GM10266 (cell line): ENCODE measurements around the gene PDE10A.

Experiments used
- DNase-seq: peaks from one replicate; pipeline ENCODE4 v3.0.0; 2012; ENCODE audit errors: extremely low spot score
- TF ChIP-seq, protein P1 (sequence below): IDR thresholded peaks from 2 replicates; pipeline ENCODE4 v1.5.1; 2012; ENCODE audit warnings: mild to moderate bottlenecking, low read depth; ENCODE audit not compliant: control insufficient read depth, insufficient read depth; ENCODE audit errors: missing control alignments

Gene PDE10A

DNA sequence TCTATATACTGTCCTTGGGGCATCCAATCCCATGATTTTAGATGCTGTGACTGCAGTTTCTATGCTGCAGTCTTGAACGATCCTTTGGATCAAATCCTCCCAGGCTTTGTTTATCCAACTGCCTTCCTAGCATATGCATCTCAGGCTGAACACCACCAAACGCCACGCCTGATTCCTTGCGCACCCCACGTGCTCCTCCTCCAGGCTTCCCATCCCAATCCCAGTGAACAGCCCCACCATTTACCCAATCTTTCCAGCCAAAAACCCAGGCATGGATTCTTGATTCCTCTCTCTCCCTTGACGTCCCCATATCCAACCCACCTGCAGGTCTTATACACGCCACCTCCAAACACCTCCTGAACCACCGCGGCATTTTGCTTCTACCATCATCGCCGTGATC, 7.8 kb downstream of the PDE10A start:
- DNase-seq: no peak
- TF ChIP-seq, protein P1, sequence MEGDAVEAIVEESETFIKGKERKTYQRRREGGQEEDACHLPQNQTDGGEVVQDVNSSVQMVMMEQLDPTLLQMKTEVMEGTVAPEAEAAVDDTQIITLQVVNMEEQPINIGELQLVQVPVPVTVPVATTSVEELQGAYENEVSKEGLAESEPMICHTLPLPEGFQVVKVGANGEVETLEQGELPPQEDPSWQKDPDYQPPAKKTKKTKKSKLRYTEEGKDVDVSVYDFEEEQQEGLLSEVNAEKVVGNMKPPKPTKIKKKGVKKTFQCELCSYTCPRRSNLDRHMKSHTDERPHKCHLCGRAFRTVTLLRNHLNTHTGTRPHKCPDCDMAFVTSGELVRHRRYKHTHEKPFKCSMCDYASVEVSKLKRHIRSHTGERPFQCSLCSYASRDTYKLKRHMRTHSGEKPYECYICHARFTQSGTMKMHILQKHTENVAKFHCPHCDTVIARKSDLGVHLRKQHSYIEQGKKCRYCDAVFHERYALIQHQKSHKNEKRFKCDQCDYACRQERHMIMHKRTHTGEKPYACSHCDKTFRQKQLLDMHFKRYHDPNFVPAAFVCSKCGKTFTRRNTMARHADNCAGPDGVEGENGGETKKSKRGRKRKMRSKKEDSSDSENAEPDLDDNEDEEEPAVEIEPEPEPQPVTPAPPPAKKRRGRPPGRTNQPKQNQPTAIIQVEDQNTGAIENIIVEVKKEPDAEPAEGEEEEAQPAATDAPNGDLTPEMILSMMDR: no peak

DNA sequence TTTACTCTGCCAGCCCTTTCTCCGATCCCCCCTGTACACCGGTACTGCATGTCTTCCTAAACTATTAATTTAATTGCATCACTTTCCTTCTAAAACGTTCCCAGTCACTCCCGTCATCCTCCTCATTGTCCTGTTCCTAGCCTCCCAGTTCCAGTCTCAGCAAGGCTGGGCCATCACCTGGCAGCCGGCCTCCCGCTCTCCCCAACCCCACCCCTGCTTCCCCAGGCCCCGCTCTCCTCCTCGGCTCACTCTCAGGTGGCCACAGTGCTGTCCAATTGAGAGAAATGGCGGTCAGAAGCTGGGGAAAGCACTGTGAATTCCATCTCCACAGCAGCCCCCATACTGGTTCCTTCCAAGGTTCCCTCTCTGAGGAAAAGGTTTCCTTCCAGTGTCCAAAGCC, 8.9 kb downstream of the PDE10A start:
- TF ChIP-seq, protein P1: no peak
- no peak for DNase-seq

GRCh38 chr6:165653607-165654006, 9.4 kb downstream of the PDE10A start:
- TF ChIP-seq, protein P1: no peak
- no peak for DNase-seq

DNA sequence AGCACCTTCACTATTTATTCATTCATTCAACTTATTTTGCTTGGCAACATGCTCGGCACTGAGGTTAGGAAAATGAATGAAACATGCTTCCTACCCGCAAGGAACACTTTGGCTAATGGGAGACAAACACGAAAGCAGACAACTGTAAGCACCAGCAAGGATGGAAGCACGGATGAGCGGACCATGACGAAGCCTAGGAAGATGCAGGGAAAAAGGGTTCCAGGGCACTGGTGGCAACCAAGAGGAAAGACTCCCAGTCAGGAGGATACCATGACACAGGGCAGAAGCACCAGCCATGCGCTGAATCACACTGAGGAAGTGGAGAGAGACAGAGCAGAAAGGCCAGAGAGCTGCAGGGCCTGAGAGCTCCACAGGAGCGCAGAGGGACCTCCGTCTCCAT, 9.8 kb downstream of the PDE10A start:
- TF ChIP-seq, protein P1: no peak
- no peak for DNase-seq

- TF ChIP-seq, protein P1: no peak
- no peak for DNase-seq
Observed at GRCh38 chr6:165652766-165653165, 10.3 kb downstream of the PDE10A start.

DNA sequence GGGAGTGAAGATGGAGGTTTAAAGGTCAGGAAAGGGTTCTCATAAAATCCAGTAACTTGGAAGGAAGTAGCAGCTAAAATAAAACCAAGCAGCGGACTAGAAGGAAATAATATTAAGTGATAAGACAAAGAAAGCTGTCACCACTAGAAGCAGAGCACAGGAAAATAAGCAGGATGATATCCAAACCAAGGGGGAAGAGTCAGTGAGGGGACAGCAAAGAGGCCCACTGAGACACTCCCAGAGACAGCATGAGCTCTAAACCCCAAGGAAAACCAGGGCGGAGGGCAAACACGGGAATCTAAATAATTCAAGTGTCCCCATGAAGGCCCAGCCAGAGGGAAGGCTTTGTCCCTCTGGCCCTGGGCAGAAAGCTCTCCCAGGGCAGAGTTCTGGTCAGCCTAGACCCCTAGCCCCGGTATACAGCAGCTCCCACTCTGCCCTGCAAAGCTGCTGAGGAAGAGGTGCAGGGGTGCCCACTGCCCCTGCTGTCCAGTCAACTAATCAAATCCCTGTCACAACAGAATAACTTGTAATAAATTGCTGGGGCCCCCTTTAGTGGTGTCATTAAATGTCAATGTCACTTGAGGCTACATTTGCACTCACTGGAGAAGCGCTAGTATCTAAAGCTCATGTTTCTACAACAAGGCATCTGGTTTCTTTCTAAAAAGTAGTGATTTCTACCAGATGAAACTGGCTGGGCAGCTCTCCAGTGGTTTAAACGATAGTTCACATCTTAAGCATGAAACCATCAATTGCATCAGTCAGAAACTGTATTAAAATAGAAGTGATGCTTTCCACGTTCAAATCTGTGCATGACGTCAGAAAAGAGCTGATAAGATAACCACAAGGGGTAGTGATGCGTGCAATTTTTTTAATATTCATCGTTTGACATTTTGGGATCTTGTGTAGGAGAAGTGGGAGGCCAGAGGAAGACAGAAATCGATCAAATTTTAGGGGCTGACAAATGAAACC, 13.6 kb downstream of the PDE10A start:
- no peak for DNase-seq
- TF ChIP-seq, protein P1: no peak

- TF ChIP-seq, protein P1: no peak
- DNase-seq: no peak
Observed at GRCh38 chr6:165647041-165647440, 16.0 kb downstream of the PDE10A start.
